ENCODE results near the gene RD3L.

DNA sequence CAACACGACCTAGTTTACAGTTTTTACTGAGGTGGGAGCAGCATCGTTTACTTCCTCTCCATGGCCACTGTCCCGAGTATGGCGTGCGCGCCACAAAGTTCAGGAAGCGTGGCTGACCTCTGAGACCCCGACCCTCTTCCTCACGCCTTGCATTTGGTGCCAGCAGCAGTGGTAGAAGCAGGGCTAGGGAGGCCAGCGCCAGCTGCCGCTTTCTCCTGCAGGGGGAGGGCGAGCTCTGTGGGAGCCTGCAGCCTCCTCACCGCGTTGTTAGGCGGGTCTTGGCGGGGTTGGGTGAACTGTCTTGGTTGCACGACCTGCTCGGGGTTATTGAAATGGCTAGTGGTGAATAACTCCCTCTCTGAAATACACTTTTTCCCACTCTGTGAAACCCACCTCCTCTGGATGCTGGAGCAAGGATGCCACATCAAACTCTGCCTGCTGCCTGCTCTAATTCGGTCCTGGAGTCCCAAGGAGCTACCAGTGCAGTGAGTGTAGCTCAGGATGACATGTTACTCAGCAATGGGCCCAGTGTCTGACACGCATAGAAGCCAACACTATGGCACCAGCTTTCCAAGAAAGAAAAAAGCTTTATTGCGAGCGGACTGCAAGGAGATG, 36.4 kb downstream of the RD3L start:
- TF ChIP-seq POLR2A (IDR thresholded peaks at IDR 0.05; ENCODE audit: extremely low read depth, insufficient read length) (no peak), MYC (IDR thresholded peaks at IDR 0.05; ENCODE audit: low read depth, low read length) (no peak)
- TF ChIP-seq, protein P1, sequence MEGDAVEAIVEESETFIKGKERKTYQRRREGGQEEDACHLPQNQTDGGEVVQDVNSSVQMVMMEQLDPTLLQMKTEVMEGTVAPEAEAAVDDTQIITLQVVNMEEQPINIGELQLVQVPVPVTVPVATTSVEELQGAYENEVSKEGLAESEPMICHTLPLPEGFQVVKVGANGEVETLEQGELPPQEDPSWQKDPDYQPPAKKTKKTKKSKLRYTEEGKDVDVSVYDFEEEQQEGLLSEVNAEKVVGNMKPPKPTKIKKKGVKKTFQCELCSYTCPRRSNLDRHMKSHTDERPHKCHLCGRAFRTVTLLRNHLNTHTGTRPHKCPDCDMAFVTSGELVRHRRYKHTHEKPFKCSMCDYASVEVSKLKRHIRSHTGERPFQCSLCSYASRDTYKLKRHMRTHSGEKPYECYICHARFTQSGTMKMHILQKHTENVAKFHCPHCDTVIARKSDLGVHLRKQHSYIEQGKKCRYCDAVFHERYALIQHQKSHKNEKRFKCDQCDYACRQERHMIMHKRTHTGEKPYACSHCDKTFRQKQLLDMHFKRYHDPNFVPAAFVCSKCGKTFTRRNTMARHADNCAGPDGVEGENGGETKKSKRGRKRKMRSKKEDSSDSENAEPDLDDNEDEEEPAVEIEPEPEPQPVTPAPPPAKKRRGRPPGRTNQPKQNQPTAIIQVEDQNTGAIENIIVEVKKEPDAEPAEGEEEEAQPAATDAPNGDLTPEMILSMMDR (IDR thresholded peaks at IDR 0.05; ENCODE audit: low read depth, low read length), result peak; percentile 22
- TF ChIP-seq, protein P2, sequence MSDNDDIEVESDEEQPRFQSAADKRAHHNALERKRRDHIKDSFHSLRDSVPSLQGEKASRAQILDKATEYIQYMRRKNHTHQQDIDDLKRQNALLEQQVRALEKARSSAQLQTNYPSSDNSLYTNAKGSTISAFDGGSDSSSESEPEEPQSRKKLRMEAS (IDR thresholded peaks at IDR 0.05; ENCODE audit: low read depth, low read length), result no peak
